GM12875 (cell line): ENCODE data around the gene TNFSF9.

Source experiments
- H3K4me3 ChIP-seq: one replicate; pipeline ENCODE4 v1.5.1; 2011; ENCODE audit warnings: low read depth, low read length, control low read depth
- TF ChIP-seq, protein P1 (sequence below): IDR thresholded peaks from 2 replicates; pipeline ENCODE4 v1.5.1; 2011; ENCODE audit warnings: low read depth, mild to moderate bottlenecking, control low read depth, inconsistent platforms, low read length, moderate library complexity, borderline replicate concordance; ENCODE audit not compliant: insufficient read depth

The TNFSF9 gene

DNA sequence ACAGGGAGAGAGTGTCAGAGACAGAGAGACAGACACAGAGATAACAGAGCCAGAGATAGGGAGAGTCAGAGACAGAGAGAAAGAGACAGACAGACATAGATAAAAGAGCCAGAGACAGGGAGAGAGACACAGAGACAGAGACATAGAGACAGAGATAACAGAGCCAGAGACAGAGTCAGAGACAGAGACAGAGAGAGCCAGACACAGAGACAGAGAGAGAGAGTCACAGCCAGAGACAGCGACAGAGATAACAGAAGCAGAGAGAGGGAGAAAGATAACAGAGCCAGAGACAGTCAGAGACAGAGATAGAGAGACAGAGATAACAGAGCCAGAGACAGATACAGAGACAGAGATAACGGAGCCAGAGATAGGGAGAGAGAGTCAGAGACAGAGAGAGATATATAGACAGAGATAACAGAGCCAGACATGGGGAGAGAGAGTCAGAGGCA is 865 bp upstream of the TNFSF9 start:
- peak overlapping the region; percentile 94 for H3K4me3 ChIP-seq
- TF ChIP-seq, protein P1, sequence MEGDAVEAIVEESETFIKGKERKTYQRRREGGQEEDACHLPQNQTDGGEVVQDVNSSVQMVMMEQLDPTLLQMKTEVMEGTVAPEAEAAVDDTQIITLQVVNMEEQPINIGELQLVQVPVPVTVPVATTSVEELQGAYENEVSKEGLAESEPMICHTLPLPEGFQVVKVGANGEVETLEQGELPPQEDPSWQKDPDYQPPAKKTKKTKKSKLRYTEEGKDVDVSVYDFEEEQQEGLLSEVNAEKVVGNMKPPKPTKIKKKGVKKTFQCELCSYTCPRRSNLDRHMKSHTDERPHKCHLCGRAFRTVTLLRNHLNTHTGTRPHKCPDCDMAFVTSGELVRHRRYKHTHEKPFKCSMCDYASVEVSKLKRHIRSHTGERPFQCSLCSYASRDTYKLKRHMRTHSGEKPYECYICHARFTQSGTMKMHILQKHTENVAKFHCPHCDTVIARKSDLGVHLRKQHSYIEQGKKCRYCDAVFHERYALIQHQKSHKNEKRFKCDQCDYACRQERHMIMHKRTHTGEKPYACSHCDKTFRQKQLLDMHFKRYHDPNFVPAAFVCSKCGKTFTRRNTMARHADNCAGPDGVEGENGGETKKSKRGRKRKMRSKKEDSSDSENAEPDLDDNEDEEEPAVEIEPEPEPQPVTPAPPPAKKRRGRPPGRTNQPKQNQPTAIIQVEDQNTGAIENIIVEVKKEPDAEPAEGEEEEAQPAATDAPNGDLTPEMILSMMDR = no peak

DNA sequence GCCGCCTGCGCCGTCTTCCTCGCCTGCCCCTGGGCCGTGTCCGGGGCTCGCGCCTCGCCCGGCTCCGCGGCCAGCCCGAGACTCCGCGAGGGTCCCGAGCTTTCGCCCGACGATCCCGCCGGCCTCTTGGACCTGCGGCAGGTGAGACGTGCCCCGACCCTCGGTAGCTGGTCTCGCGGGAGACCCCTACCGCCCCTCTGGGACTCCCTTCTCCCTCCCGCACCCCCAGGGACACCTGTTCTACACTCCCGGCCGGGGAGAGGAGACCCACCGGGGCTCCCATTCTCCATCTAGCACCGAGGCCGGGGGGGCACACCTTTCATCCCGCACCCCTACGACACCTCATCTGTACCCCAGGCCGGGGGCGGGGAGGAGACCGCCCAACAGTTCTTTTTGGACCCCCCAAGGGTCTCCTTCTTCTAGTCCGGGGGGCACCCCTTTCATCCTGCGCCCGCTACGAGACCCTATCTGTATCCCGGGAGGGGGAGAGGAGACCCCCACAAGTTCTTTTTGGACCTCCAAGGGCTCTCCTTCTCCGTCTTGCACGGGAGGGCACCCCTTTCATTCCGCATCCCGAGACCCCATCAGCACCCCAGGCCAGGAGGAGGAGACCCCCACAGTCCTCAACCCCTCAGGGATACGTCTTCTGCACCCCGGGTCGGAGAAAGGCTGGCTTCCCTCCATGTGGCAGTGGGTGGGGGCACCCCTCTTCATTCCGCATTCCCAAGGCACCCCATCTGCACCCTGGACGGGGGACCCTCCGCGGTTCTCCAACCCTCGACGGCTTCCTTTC is 533 bp downstream of the TNFSF9 start:
- TF ChIP-seq, protein P1 = no peak
- peak overlapping the region; percentile 94 for H3K4me3 ChIP-seq

DNA sequence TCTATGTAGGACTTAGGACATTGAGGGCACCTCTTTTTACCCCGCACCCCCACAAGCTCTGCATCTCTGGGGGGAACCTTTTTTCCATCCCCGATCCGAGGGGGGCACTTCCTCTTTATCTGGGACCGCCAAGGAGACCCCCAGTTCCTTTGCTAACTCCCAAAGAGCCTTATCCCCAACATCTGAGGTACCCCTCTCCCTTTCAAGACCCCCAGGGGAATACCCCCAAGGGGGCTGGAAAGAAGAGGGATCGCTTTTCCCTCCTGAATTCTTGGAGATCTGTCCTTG is 1.1 kb downstream of the TNFSF9 start:
- H3K4me3 ChIP-seq = peak overlapping the region; percentile 94
- TF ChIP-seq, protein P1 = no peak

DNA sequence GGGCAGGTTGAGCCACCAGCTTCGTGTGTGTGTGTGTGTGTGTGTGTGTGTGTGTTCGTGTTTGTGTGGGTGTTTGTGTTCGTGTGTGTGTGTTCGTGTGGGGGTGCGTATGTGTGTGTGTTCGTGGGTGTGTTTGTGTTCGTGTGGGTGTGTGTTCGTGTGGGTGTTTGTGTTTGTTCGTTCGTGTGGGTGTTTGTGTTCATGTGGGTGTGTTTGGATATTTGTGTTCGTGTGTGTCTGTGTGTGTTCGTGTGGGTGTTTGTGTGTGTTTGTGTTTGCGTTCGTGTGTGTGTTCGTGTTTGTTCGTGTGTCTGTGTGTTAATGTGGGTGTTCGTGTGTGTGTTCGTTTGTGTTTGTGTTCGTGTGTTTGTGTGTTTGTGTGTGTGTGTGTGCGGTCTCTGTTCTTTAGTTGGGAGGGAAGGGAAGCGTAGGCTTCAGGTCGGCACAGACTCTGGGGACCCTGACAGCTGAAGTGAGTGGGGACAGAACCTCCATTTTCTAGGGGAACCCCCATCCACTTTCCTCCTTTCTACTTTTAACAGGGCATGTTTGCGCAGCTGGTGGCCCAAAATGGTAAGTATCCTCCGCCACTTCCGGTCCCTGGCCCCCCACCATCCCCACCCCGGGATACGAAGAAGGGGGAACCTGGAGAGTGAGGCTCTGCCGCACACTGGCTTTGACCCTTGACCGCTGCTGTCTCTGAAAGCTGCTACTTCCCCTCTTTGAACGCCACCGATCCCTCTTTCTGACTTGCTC is 1.6 kb downstream of the TNFSF9 start:
- H3K4me3 ChIP-seq = peak overlapping the region; percentile 94
- TF ChIP-seq, protein P1 = no peak

DNA sequence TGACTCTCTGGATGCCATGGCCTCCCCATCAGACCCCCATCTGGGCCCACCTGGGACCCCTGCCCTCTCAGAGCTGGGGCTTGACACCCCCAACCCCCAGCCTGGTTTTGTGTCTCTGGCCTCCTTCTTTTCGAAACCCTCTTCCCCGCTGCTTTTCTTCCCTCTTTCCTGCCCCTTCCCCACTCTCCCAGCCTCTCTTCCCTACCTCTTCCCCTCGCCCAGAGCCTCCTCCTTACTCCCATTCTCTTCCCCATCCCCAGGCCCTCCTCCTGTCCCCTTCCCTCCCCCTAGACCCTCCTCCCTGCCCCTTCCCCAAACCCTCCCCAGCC is 2.1 kb downstream of the TNFSF9 start:
- H3K4me3 ChIP-seq = peak overlapping the region; percentile 94
- TF ChIP-seq, protein P1 = no peak

DNA sequence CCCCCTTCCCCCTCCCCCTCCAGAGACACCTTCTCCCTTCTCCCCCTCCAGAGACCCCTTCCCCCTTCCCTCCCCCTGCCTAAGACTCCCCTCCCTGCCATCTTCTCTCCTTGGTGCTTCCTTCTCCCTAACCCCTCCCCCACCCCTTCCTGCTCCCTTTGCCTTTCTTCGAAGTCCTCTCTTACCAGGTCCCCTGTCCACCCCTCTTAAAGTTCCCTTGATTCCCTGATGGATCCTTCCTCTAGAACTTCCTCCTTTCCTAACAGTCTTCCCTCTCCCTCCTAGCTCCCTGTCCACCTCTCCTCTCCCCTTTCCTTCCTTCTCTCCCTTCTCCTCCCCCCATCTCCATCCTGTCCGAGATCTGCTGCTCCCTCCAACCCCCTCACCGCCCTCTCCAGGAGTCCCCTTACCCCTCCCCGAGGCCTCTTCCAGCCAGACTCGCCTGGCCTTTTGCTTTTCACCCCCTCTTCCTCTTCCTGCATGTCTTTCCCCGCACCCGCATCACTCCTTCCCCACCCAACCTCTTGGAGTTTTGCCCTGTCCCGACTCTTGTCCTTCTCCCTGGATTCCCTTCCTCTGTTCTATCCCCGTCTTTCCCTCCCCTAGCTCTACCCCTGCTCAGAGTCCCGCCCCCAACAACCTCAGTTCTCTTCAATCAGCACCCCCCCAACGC is 3.1 kb downstream of the TNFSF9 start:
- TF ChIP-seq, protein P1 = no peak
- H3K4me3 ChIP-seq = no peak overlapping the region
